ENCODE data around the gene TRRAP.

The TRRAP gene

GRCh38 chr7:99027841-99028240, 149.5 kb downstream of the TRRAP start:
- H3K4me1 ChIP-seq (ENCODE audit: low read length): no peaks in the 10 kb centered on the region
- no peak overlapping the region for H3K9ac ChIP-seq (ENCODE audit: low read length)
- no peak overlapping the region for H3K4me2 ChIP-seq (ENCODE audit: low read depth, low read length)
- H3K9me3 ChIP-seq (replicated peaks; ENCODE audit: insufficient read depth, low read length): no peaks in the 10 kb centered on the region
- no peak overlapping the region for H3K27ac ChIP-seq (ENCODE audit: low read length)
- H3K9me2 ChIP-seq (replicated peaks; ENCODE audit: insufficient read depth, low read length): no peaks in the 10 kb centered on the region
- no peak for DNase-seq
- no peaks in the 10 kb centered on the region for H3F3A ChIP-seq (ENCODE audit: insufficient read depth, low read length)
- H3K27me3 ChIP-seq (replicated peaks; ENCODE audit: insufficient read depth, low read length): no peaks in the 10 kb centered on the region
- H3K79me2 ChIP-seq (ENCODE audit: low read length): no peaks in the 10 kb centered on the region
- TF ChIP-seq EZH2 (optimal IDR thresholded peaks at IDR 0.05; ENCODE audit: low read depth, low read length) (no peak), EZH2phosphoT487 (IDR thresholded peaks at IDR 0.05; ENCODE audit: low read length) (no peak), CTCF (IDR thresholded peaks at IDR 0.05; ENCODE audit: low read length) (no peak)
- H4K20me1 ChIP-seq (ENCODE audit: insufficient read depth, low read length): no peaks in the 10 kb centered on the region
- peaks cover 7% of the 10 kb centered on the region; the same call in 1 of the 2 replicates for H3K36me3 ChIP-seq (replicated peaks; ENCODE audit: insufficient read depth, low read length)
- no peak overlapping the region for H3K4me3 ChIP-seq (ENCODE audit: low read length)
- H2AFZ ChIP-seq (ENCODE audit: low read length): no peak overlapping the region

GRCh38 chr7:99028261-99028973, 150.1 kb downstream of the TRRAP start:
- Histone ChIP-seq H2AFZ (ENCODE audit: low read length) (no peak overlapping the region), H3K9me2 (replicated peaks; ENCODE audit: insufficient read depth, low read length) (no peaks in the 10 kb centered on the region), H3K9ac (ENCODE audit: low read length) (no peak overlapping the region), H3K4me2 (ENCODE audit: low read depth, low read length) (no peak overlapping the region), H3K36me3 (replicated peaks; ENCODE audit: insufficient read depth, low read length) (peaks cover 7% of the 10 kb centered on the region; the same call in 1 of the 2 replicates), H3K4me1 (ENCODE audit: low read length) (no peaks in the 10 kb centered on the region), H3K4me3 (ENCODE audit: low read length) (no peak overlapping the region), H3F3A (ENCODE audit: insufficient read depth, low read length) (no peaks in the 10 kb centered on the region), H3K27me3 (replicated peaks; ENCODE audit: insufficient read depth, low read length) (no peaks in the 10 kb centered on the region), H3K79me2 (ENCODE audit: low read length) (no peaks in the 10 kb centered on the region), H3K27ac (ENCODE audit: low read length) (no peak overlapping the region), H4K20me1 (ENCODE audit: insufficient read depth, low read length) (no peaks in the 10 kb centered on the region), H3K9me3 (replicated peaks; ENCODE audit: insufficient read depth, low read length) (no peaks in the 10 kb centered on the region)
- TF ChIP-seq CTCF (IDR thresholded peaks at IDR 0.05; ENCODE audit: low read length): no peak
- DNase-seq: no peak

- Histone ChIP-seq H3K9ac (ENCODE audit: low read length) (no peak overlapping the region), H3K27me3 (replicated peaks; ENCODE audit: insufficient read depth, low read length) (no peaks in the 10 kb centered on the region), H3K4me3 (ENCODE audit: low read length) (no peak overlapping the region), H2AFZ (ENCODE audit: low read length) (no peak overlapping the region), H3K9me2 (replicated peaks; ENCODE audit: insufficient read depth, low read length) (no peaks in the 10 kb centered on the region), H3K4me1 (ENCODE audit: low read length) (no peaks in the 10 kb centered on the region), H4K20me1 (ENCODE audit: insufficient read depth, low read length) (no peaks in the 10 kb centered on the region), H3K36me3 (replicated peaks; ENCODE audit: insufficient read depth, low read length) (peaks cover 7% of the 10 kb centered on the region), H3K9me3 (replicated peaks; ENCODE audit: insufficient read depth, low read length) (no peaks in the 10 kb centered on the region), H3F3A (ENCODE audit: insufficient read depth, low read length) (no peaks in the 10 kb centered on the region), H3K27ac (ENCODE audit: low read length) (no peak overlapping the region), H3K4me2 (ENCODE audit: low read depth, low read length) (no peak overlapping the region), H3K79me2 (ENCODE audit: low read length) (no peaks in the 10 kb centered on the region)
- TF ChIP-seq EZH2phosphoT487 (IDR thresholded peaks at IDR 0.05; ENCODE audit: low read length): no peak
- no peak for TF ChIP-seq EZH2 (optimal IDR thresholded peaks at IDR 0.05; ENCODE audit: low read depth, low read length)
- no peak for TF ChIP-seq CTCF (IDR thresholded peaks at IDR 0.05; ENCODE audit: low read length)
- DNase-seq: no peak
These were observed 151.4 kb downstream of the TRRAP start for GRCh38 chr7:99029466-99030435.

Data from MM.1S (cell line).